WTC11 (cell line): ENCODE data around the gene PFDN1.

Experiments
- CBFB ChIP-seq: sonication (generic); formaldehyde crosslinking; IDR thresholded peaks from 2 replicates; pipeline ENCODE4 v1.8.1; 2022; ENCODE audit warnings: mild to moderate bottlenecking, low read depth, missing genetic modification reagents
- CTCF ChIP-seq: fragments of 200-600 bp; IDR thresholded peaks from 2 replicates; pipeline ENCODE4 v1.8.0; 2022; ENCODE audit warnings: antibody characterized with exemption
- FOXP4 ChIP-seq: sonication (generic); formaldehyde crosslinking; IDR thresholded peaks from 2 replicates; pipeline ENCODE4 v1.8.0; 2022; ENCODE audit warnings: mild to moderate bottlenecking, missing genetic modification reagents
- HMGA2 ChIP-seq: fragments of 250-450 bp; sonication (Bioruptor Pico); IDR thresholded peaks from 2 replicates; pipeline ENCODE4 v1.4.0; 2021; ENCODE audit warnings: mild to moderate bottlenecking, moderate library complexity
- SMAD3 ChIP-seq: sonication (generic); formaldehyde crosslinking; IDR thresholded peaks from 2 replicates; pipeline ENCODE4 v1.8.0; 2022; ENCODE audit warnings: missing genetic modification reagents, mild to moderate bottlenecking, borderline replicate concordance
- ZNF317 ChIP-seq: sonication (generic); formaldehyde crosslinking; IDR thresholded peaks from 2 replicates; pipeline ENCODE4 v1.8.1; 2023; ENCODE audit warnings: low read depth, mild to moderate bottlenecking, moderate library complexity, missing genetic modification reagents, borderline replicate concordance

- TF ChIP-seq CBFB (CRISPR knock-in tag) (no peak), HMGA2 (CRISPR knock-in tag) (no peak), CTCF (no peak), SMAD3 (CRISPR knock-in tag) (no peak), ZNF317 (no peak), FOXP4 (CRISPR knock-in tag) (no peak)
Measured at GRCh38 chr5:140214831-140215230, 88.1 kb downstream of the PFDN1 start.
